HG03039 (cell line): Measurements from ENCODE around the gene TMEM187.

ENCODE experiments used
- ATAC-seq: cut with Tn5 transposase; IDR thresholded peaks from one replicate; pipeline ENCODE4 v1.9.1; 2021; ENCODE audit warnings: mild to moderate bottlenecking, moderate library complexity; ENCODE audit not compliant: unreplicated experiment

TMEM187 gene, protein sequence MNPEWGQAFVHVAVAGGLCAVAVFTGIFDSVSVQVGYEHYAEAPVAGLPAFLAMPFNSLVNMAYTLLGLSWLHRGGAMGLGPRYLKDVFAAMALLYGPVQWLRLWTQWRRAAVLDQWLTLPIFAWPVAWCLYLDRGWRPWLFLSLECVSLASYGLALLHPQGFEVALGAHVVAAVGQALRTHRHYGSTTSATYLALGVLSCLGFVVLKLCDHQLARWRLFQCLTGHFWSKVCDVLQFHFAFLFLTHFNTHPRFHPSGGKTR

DNA sequence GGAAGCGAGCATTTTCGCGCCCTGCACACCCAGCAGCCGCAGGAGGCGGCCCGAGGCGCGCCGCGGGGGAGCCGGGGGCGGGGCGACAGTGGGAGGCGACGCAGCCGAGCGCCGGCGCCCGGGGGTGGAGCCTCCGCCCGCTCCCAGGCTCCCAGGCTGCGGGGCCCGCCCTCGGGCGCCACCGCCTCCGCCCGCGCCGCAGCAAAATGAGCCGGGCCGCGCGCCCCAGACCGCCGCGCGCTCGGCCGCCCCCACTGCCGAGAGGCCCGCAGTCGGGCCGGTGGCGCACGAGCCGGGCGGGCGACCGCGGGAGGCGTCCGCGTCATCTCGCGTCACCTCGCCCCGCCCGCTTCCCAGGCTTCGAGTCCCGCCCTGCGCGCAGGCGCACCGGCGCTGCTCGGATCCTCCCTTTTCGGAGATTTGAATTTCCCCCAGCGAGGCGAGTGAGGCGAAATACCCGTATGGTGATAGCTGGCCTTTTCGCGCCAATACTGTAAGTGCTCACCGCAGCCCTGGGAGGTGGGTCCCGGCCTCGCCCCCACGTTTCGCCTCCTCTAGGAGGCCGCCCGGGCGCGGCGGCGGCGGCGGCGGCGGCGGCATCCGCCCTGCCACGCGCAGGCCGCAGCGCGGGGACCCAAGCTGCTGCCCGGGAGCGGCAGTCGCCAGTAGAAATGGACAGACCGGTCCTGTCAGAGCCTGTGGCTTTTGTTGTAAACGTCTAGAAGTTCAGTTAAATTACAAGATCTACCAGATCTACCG is at the start of gene TMEM187:
TMEM187 (plus strand) TSS at position 387 of the 759 bp plus-strand sequence. CDS start 9,309 bp downstream, outside the sequence.
- ATAC-seq, result peak; percentile 47

DNA sequence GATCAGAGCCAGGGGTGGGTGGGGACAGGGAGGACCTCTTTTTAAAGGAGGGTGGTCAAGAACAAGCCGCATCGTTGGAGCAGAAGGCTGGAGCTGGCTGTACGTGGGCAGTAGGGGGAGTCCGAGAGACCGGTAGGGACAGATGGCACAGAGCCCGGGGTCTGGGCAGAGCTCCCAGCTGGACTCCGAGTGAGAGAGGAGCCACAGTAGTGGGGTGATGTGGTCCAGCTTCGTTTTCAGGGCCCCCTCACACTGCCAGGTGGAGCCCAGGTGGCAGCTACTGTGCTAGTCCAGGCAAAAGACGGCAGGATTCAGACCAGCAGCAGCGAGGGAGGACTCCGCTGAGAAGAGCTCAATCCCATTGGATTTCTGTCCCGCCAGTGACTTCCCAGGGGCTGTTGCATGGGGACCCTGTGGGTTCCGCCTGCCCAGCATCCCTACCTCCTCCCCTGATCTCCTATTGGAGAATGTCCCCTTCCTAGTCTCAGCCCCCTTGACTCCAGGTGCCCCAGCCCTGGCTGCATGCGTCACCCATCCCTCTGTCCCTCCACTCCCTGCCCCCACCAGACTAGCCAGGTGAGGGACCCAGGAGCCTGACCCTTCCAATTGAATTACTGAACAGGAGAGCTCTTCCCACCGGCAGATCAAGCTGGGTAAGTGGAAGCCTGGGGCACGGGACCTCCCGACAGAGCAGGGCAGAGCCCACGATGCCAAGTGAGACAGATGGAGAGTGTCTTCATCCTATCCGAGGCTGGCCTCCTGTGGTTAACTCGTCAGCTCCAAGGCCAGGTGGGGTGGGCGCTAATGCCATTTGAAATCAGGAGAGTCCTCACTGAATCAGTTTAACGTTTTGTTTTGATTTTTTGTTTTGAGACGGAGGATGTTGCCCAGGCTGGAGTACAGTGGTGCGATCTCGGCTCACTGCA is 49.4 kb upstream of the TMEM187 start:
- ATAC-seq, result no peak

DNA sequence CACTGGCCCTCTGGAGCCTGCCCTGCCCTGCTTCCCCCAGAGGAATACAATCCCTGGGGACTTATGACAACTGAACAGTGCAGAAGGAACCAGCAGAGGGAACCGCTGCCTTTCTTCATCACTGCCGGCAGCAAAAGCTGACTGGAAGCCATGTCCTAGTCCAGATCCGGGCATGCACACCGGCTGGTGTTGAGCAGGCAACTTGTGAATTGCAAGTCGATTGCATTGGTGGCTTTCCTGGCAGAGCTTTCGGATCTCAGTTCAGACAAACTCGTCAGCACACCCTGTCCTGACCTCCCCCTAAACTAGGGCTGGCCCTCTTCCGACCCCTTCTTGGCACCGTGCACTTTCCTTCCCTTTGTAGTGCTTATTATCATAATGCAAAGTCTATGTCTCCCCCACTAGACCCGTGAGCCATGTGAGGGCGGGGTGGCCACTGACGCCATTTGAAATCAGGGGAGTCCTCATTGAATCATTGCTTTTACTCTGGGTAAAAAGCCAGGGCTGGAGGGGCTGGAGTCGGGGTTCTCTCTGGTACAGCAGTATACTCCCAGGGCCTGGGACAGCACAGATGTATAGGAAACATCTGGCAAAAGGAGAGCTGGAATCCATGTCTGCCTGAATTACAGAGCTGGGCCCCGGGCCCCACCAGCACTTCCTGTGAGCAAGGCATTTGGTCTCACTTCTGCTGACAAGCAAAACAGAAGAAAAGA is 48.2 kb upstream of the TMEM187 start:
- no peak for ATAC-seq

DNA sequence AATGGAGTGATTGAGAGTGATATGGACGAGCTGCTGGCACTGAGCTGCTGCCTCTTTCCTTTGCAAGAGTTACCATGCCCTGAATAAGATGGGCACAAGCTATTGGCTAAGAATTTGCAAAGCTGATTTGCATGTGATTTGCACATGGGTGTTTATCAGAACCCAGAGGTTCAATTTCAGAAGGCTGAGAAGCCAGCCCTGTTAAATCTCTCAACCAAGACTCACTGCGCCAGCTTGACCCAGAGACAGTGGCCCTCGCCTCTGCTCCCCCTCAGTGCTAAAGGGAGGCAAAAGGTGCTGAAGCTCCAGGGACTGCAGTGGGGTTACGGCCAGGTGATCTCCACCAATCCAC is 47.2 kb upstream of the TMEM187 start:
- no peak for ATAC-seq

DNA sequence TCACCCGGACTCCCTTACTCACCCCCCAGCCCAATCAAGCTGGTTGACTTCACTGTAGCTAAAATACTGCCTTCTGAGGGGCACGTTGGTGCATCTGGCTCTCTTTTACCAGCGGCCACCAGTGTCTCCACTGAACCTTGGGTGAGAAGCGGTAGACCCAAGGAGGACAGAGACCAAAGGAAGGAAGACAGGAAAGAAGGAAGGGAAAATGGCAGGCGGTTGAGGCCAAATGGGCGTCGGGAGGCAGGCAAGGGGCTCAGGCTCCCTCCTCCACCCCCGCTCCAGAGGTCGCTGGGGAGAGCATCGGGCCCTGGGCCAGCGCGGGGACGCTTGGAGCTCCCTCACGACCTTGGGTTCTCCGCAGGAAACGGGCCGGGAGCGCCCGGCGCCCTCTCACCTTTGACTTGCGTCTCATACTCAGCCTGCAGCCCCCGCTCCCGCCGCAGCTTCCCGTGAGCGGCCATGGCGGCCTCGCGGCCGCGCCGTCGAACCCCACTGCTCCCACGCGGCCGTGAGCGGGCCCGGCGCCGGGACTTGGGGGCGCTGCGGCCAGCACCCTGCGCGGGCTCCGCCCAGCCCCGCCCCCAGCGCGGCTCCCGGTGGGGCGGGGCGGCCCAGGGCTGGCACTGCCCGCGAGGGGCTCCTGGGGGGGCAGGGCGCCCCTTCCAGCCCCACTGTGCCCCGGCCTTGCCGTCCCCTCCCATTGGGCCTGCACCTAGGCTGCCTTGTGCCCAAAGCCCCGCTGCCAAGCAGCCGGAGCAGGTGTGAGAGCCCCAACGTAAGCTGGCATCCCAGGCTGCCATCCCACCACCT is 46.6 kb upstream of the TMEM187 start, which contains the start of gene ARHGAP4:
ARHGAP4 (minus strand) TSS at position 526 of the 813 bp plus-strand sequence; CDS start at position 464, 62 bp downstream.
- ATAC-seq, result peak; percentile 21

DNA sequence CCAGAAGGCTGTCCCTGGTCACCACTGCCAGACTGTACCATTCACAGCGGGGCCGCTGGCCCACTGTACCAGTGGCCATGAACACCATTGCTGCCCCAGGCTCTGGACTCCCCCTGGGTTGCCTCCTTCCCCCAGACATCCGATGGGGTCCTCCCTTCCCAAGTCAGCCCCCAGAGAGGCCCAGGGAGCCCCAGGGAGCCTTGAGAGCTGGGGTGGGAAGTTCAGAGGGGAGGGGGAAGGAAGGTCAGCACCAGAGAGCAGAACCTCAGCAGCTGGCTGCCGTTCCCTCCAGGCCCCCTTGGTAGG is 46.0 kb upstream of the TMEM187 start:
- ATAC-seq, result no peak

DNA sequence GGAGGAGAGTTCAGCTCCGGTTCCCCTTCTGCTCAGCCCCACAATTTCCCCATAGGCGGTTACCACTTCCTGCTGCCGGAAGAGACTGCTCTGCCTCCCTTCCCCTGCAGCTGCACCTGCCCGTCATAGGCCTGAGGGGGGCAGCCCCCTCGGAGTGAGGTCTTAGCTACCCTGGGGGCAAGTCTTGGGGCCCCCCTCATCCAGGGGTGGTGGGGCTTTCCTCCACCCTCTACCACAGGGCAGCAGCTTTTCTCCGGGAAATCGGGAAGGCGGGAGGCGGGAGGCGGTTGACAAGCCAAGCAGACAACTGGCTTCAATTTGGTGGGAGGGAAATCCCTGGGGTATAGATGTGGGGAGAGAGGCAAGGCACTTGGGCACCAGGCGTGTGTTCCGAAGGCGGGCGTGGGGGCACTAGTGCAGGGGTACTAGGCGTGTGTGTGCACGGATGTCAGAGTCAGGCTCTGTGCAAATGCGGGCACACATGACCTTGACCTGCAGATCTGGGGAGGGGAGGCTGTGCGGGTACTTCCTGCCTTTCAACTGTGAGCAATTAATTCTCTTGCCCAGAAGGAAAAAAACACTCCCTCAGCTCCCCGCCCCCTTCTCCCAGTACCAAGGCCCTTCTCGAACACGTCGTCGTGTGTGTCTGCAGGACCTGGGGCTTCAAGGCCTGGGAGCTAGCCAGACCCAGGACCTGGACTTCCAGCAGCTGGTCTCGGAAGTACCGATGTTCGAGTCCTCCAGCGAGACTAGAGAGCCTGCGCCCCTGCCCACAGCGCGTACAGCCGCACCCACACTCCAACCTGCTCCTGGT is 45.5 kb upstream of the TMEM187 start:
- ATAC-seq, result no peak

DNA sequence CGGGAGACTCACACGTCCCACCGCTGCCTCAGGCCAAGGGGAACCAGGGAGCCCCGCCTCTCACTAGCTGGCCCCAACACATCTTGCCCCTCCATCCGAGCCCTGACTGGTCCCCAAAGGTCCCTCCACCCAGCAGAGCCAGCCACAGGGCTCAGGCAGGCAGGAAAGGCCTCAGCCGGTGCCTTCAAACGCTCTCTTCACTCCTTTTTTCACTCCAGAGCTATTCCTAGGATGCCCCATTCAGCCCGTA is 45.0 kb upstream of the TMEM187 start:
- ATAC-seq, result no peak

DNA sequence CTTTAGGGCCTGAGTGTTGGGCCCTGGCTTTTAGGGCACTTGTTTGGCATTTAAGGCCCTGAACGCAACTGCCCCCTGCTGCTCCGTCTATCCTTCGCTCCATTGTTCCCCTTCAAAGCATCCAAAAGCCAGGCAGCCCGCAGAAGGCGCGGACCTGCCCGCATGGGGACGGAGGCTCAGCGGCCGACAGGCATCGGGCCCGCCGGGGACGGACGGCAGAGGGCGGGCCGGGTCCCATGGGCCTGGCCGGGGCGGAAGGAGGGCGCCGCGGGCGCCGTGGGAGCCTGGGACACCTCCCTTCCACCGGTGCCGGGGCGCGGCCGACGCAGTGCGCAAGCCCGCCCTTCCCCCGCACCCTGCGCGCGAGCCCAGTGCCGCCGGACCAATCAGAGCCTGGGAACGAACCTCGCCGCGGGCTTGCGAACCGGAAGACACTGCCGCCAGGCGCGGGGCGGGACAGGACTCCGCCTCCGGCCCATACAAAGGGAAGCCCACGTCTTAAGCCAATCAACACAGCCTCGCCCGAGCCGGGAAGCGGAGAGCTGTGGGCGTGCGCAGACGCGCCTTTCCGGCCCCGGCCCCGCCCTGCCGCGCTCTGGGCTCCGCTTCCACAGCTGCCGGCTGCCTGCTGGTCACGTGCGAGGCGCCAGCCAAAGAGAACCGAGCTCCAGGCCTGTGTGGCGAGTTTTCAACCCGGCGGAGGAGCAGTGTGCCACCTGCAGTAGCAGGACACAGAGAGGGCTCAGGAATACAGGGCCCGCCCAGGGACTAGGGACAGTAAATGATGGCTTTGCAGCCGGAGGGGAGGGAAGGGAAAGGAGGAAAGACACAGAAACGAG is 44.4 kb upstream of the TMEM187 start:
- peak; percentile 68 for ATAC-seq

DNA sequence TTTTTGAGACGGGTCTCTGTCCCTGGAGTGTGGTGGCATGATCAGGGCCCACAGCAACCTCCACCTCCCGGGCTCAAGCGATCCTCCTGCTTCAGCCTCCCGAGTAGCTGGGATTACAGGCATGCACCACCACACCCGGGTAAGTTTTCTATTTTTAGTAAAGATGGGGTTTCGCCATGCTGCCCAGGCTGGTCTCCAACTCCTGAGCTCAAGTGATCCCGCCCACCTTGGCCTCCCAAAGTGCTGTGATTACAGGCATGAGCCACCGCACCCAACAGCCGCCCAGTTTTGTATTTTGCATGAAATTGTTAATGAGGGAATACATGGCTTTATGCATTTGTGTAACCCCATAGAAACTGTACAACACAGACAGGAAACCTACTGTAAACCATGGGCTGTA is 43.7 kb upstream of the TMEM187 start:
- no peak for ATAC-seq

DNA sequence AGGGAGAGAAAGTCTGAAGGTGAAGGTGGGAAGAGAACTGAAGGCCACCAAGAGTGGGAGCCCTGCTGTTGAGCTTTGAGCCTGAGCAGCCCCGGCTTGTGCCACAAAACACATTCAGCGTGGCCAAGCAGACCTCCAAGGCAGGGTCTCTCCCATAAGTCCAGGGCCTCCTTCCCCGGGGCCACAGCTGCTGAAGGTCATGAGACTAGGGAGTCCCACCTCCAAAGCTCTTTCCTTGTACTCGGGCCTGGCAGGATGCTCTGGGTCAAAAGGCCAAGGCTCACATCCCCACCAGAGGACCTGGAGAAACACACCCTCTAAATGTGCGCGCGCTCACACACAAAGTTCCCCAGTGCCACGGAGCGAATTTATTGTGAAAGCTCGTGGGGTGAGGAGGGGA is 43.0 kb upstream of the TMEM187 start:
- ATAC-seq, result no peak

DNA sequence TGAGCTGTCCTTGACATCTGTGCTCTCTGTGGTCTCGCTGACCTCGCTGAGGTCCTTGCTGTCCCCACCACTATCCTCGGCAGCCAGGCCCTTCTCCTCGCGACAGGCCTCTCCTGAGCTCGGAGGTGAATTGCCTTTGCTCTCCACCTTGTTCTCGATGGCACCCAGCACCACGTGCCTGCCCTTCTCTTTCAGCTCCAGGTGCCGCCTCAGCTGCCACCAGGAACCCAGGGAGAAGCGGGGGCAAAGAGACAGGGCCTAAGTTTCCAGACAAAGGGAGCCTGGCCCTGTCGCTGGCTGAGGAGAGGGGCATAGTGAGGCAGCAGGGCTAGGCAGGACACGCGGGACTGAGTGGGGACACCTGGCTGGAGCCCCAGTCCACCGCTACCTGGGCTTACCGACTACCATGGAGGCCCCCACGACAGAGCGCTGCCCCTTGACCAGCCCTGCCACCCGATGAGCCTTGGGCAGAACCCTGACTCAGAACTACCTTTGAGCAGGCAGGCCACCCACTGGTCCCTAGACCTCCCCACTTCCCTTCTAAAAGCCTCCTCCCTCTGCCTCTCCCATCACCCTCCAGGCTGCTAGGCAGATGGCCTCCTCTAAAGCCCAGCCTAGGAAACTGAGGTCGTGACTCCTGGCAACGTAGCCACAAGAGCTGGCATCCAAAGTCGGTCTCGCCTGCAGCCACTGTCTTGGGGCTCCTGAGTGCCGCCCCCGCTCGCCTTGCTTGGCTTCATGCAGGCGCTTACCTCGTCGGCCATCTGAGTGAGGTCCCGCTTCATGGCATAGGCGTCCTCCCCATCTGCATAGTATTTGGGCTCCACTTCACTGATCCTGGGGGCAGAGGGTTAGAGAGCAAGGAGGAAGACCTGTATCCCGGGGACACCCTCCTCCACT is 42.3 kb upstream of the TMEM187 start:
- no peak for ATAC-seq

DNA sequence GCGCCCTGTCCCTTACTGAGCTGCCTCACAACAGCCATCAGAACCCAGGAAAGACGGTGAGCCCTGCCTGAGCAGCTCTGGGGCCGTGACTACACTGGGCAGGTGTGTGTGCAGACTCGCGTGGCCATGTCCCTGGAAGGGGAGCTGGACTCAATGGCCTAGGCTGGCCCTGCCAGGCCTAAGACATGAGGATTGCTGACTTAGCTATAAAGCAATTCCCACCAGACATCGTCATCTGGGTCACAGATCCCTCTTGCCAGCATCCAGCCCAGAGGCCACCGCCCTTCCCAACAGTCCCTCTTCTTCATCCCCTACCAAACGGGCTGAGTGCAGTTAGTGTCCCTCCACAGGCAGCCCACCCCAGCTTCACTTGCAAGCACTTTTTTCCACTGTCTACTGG is 41.4 kb upstream of the TMEM187 start:
- ATAC-seq, result no peak

DNA sequence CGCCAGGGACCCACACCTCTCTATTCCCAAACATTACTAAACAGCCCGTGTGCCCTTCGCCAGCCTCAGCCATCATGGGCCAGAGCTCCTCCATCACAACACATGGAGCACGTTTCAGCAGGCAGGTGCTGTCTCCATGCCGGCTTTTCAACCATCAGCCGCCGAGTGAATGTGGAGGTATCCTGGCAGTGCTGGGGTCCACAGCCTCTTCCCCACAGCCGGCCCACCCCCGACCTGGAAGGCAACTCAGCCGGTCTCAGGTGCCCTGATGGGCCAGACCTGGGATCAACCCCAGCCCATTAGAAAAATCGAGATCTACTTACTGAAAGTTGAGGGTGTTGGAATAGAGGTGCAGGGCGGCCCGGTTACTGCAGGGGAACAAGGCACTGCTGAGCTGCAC is 40.8 kb upstream of the TMEM187 start:
- ATAC-seq, result no peak

DNA sequence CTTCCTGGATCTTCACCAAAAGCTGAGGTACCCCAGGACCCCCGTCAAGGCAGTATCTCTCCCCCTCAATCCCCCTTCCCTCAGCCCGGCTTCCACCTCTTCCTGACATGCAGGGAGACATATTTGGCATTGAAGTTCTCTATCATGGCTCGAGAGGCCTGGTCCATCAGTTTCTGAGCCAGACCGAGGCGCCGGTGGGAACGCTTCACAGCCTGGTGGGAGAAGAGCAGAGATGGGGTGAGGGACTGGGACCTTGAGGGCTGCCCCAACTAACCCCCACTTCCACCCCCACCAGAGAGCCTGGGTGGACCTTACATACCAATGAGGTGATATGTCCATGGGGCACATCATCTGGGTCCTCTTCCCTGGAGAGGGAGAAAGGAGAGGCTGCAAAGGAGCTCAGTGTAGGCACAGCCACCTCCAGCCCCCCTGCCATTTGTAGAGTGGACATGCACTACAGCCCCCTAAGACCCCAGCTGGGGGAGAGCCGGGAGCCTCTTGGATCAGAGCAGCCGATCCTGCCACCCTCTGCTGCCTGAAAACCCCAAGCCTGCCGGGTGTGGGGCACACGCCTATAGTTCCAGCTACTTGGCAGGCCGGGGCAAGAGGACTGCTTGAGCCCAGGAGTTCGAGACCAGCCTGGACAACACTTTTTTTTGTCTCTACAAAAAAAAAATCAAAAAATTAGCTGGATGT is 40.2 kb upstream of the TMEM187 start:
- ATAC-seq, result no peak

DNA sequence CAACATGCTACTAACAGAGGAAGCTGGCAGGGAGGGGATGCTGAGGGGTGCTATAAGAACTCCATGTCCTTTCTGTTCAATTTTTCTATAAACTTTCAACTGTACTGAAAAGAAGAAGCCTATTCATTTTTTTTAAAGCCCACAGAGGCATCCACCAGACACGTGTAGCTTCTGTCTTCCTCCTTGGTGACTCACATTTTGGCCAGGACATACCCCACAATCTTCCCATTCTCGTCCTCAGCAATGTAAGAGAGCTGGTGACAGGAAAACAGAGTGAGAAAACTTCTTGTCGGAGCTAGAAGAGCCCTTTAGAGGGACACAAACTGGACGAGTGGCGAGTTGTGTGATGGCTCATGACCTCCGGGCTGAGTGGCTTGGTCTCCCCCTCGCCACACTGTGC is 38.8 kb upstream of the TMEM187 start:
- no peak for ATAC-seq

DNA sequence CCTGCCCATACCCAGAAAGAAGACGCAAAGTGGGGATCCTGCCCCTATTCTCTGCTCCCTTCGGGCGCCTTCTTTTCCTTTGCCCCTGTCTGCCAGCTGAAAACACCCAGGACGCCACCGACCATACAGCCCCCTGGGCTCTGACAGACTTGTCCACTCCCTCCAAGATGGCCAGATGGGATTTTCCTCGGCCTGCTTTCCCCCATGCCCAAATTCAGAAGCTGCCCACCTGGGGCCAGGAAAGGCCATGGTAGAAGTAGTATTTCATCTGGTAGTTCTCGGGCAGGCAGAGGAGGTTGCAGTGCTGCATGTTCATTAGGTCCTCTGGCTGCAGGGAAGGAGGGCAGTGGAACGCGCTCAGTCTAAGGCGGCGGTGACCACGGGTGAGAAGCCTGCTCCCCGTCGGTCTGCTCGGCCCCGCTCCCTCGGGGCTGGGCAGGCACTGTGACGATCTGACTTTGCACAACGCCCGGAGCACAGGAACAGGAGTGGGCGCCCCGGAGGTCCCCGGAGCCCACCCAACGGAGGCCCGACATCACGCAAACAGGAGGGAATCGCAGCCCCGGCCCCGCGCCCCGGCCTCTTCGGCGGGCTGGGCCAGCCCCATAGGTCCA is 38.3 kb upstream of the TMEM187 start:
- ATAC-seq, result no peak
